ENCODE measurements around the gene SYNRG. TPM values are rescaled to one million over a fixed set of nuclear protein-coding genes. Genes with fewer than 3 reads are reported as not detected.

SYNRG gene
- total and polyA plus RNA-seq, 2 of the 13 experiments (the other 11 are each of a cell fraction or from before 2014, with no cell fraction given), result 7.3 to 8.7 TPM

DNA sequence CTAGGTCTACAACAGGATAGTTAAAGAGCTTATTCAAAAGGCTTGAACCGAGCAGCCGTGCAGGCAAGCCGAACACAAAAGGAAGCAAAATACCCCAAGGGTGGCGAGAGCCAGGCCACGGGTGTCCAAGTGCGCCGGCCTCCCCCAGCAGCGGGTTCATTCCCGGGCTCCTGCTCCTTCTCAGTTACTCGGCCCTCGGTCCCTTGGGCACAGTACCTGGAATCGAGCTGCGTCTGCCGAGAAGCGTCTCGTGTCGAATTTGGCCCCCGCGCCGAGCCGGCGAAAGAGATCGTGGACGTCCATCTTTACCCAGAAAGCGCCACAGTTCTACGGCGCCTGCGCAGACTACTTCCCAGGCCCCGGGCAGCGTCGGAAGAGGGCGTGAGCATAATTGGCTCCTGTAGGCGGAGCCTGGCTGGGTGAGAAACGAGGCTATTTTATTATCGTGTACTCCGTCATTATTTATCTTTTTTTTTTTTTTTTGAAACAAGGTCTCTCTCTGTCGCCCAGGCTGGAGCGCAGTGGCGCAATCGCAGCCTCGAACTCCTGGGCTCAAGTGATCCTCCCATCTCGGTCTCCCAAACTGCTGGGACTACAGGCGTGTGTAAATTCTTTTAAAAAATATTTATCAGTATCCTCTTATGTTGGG, 34.0 kb upstream of the SYNRG start, which contains the start of gene DDX52 (continued):
- TF ChIP-seq, protein P1, sequence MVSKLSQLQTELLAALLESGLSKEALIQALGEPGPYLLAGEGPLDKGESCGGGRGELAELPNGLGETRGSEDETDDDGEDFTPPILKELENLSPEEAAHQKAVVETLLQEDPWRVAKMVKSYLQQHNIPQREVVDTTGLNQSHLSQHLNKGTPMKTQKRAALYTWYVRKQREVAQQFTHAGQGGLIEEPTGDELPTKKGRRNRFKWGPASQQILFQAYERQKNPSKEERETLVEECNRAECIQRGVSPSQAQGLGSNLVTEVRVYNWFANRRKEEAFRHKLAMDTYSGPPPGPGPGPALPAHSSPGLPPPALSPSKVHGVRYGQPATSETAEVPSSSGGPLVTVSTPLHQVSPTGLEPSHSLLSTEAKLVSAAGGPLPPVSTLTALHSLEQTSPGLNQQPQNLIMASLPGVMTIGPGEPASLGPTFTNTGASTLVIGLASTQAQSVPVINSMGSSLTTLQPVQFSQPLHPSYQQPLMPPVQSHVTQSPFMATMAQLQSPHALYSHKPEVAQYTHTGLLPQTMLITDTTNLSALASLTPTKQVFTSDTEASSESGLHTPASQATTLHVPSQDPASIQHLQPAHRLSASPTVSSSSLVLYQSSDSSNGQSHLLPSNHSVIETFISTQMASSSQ (IDR thresholded peaks at IDR 0.05; ENCODE audit: low read depth), result no peak
- TF ChIP-seq, protein P1 (CRISPR knock-in tag; IDR thresholded peaks at IDR 0.05; ENCODE audit: borderline replicate concordance), result no peak
- TF ChIP-seq IRF9 (CRISPR knock-in tag; IDR thresholded peaks at IDR 0.05; ENCODE audit: borderline replicate concordance), result no peak
- TF ChIP-seq SMYD3 (CRISPR knock-in tag; IDR thresholded peaks at IDR 0.05), result no peak
- peak; percentile 82 for TF ChIP-seq KDM5A (IDR thresholded peaks at IDR 0.05; ENCODE audit: borderline replicate concordance, low read length)
- TF ChIP-seq ZNF468 (CRISPR knock-in tag; IDR thresholded peaks at IDR 0.05), result no peak
- no peak for TF ChIP-seq ZNF292 (CRISPR knock-in tag; IDR thresholded peaks at IDR 0.05; ENCODE audit: borderline replicate concordance, low read depth)
- TF ChIP-seq ZBTB49 (CRISPR knock-in tag; IDR thresholded peaks at IDR 0.05; ENCODE audit: borderline replicate concordance), result no peak
- TF ChIP-seq, protein P2, sequence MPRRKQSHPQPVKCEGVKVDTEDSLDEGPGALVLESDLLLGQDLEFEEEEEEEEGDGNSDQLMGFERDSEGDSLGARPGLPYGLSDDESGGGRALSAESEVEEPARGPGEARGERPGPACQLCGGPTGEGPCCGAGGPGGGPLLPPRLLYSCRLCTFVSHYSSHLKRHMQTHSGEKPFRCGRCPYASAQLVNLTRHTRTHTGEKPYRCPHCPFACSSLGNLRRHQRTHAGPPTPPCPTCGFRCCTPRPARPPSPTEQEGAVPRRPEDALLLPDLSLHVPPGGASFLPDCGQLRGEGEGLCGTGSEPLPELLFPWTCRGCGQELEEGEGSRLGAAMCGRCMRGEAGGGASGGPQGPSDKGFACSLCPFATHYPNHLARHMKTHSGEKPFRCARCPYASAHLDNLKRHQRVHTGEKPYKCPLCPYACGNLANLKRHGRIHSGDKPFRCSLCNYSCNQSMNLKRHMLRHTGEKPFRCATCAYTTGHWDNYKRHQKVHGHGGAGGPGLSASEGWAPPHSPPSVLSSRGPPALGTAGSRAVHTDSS (CRISPR knock-in tag; conservative IDR thresholded peaks at IDR 0.05), result no peak
- TF ChIP-seq, protein P3, sequence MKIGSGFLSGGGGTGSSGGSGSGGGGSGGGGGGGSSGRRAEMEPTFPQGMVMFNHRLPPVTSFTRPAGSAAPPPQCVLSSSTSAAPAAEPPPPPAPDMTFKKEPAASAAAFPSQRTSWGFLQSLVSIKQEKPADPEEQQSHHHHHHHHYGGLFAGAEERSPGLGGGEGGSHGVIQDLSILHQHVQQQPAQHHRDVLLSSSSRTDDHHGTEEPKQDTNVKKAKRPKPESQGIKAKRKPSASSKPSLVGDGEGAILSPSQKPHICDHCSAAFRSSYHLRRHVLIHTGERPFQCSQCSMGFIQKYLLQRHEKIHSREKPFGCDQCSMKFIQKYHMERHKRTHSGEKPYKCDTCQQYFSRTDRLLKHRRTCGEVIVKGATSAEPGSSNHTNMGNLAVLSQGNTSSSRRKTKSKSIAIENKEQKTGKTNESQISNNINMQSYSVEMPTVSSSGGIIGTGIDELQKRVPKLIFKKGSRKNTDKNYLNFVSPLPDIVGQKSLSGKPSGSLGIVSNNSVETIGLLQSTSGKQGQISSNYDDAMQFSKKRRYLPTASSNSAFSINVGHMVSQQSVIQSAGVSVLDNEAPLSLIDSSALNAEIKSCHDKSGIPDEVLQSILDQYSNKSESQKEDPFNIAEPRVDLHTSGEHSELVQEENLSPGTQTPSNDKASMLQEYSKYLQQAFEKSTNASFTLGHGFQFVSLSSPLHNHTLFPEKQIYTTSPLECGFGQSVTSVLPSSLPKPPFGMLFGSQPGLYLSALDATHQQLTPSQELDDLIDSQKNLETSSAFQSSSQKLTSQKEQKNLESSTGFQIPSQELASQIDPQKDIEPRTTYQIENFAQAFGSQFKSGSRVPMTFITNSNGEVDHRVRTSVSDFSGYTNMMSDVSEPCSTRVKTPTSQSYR (CRISPR knock-in tag; IDR thresholded peaks at IDR 0.05; ENCODE audit: borderline replicate concordance), result no peak
- no peak for TF ChIP-seq GLMP (CRISPR knock-in tag; IDR thresholded peaks at IDR 0.05; ENCODE audit: borderline replicate concordance)
- TF ChIP-seq BHLHE40 (IDR thresholded peaks at IDR 0.05; ENCODE audit: low read length), result no peak
- TF ChIP-seq ZNF10 (CRISPR knock-in tag; IDR thresholded peaks at IDR 0.05; ENCODE audit: borderline replicate concordance, low read depth), result no peak
- no peak for TF ChIP-seq GPN1 (CRISPR knock-in tag; IDR thresholded peaks at IDR 0.05; ENCODE audit: borderline replicate concordance)

Data from HepG2 (cell line).